Stimulated activated CD4-positive, alpha-beta T cell treated with anti-CD3 and anti-CD28 coated beads, Interleukin-1b, Interleukin-23, amount 100 ng/mL, for 4 hours (primary cell): ENCODE data around the gene G6PD.
A peak's percentile ranks its signal among the peaks of the same experiment; 100 is the strongest.

ENCODE experiments used
- DNase-seq, 2 donors: peaks; one replicate each; pipeline ENCODE4 v3.0.0-alpha.2; 2020; ENCODE audit warnings: low read depth in 2 of 2

The G6PD gene

GRCh38 chrX:154487518-154488290 lies 58.9 kb downstream of the G6PD start:
- DNase-seq, result no peak

DNA sequence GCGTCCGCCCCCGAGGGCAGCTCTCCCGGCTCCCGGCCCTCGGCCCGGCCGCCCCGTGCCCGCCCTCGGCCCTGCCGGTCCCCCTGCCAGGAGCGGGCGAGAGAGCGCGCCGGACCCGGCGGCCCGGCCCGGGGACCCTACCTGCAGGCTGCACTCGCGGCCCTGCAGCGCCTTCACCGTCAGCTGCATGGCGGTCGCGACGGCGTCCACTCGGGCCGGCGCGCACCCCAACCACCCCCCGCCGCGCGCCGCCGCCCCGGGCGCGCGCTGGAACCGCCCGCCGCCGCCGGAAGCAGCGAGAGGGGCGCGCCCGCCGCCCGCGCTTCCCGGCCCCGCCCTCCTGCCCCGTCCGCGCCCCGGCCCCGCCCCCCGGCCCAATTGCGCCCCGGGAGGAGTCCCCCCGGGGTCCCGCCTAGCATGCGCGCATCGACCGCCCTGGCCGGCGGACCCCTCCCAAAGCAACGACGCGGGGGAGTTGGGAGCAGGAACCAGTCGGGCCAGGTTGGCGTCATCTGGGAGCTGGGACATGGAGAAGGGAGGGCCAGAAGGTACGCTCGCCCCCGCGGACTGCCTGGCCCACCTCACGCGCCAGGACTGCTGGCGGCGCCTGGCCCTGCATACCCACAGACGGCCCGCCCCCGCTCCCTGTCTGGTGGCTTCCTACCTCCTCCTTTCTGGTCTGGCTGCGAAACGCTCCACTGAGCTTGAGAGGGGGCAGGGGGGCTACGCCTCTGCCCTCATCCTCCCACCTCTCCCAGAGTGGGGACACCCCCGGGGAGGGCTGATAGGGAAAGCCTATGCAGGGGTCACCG lies 60.0 kb downstream of the G6PD start, which contains the start of gene UBL4A:
UBL4A (minus strand) TSS at position 220 of the 812 bp plus-strand sequence; CDS start at position 189, 31 bp downstream.
- peak; percentile 29 to 57 for DNase-seq

- DNase-seq, result peak in 1 of 2 donors; percentile 22
Observed at GRCh38 chrX:154486052-154486395, 60.6 kb downstream of the G6PD start.

DNA sequence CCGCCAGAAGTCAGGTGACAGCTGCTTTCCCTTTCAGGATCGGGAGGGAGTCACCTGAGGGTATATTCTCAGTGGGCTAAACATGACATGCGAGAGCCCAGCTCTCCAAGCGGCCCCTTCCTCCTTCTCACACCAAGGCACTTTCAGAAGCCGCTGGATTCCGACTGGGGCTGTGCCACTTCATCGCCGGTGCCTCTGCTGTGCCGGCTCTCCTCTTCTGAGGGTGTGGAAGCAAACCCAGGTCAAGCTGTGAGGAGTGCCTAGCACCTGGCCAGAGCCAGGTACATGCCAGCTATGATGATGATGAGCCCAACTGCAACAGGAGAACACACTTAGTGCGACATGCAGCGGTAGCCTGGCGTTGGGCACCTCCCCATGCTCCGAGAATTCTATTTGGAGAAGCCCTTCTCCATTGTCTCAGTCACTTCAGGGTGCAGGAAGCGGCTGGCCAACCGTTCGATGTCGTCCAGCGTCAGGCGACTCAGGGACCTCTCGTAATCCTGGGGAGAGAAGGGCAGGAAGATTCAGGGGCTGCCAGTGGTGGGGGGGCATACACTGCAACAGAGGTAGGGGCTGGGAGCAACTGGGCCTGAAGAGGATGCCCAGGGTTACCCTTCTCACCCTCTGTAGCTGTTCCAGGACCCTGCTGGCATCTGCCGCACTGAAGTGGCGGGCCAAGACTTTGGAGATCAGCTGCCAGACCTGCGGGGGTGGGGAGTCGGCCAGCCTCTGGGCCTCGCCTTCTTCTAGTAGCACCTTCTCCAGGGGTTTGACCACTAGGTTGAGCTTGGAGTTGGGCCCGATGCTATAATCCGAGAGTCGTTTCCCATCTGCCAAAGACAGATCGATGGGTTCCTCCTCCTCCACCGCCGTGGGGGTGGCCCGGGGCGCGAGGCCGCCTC lies 61.2 kb downstream of the G6PD start:
- DNase-seq, result no peak

DNA sequence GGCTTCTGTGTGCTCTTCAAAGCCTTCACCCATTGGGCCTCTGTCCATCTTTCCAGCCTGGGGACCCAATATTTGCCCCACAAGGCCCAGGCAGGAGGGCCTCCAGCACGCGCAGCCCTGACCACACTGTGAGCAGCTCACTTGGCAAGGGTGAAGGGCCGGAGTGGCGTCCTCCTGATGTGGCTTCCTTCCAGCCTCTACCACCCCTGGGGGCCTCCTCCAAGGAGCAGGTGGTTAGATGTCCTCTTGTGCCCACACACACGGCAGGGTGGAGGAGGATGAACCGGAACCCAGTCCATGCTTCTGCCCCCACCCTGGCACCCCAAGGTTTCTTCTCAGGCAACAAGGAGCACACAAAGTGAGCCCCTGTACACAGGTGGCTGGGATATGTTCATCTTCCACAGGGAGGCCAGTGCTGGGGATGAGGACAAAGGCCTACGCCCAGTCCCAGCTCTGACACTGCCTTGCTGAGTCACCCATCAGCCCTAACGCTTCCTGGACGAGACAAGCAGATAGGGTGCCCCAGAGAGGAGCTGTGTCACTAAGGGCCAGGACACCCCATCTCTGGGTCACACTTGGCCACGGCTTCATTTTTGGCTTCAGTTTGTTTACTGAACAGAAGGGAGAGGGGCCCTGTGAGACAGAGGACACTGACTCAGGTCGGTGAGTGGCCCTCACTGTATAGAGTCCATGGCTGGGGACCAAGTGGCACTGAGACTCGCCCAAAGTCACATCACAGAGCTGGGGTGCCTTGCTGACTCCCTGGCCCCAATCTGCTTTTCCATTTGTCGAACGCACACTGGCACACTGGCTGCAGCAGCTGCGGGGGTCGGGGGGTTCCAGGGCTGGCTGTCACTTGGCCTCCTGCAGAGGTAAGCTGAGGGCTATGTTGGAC lies 62.1 kb downstream of the G6PD start:
- DNase-seq, result no peak

- no peak for DNase-seq
Observed at GRCh38 chrX:154483325-154483724, 63.3 kb downstream of the G6PD start.

- no peak for DNase-seq
Observed at GRCh38 chrX:154482786-154483185, 63.9 kb downstream of the G6PD start.

GRCh38 chrX:154481911-154482601 lies 64.6 kb downstream of the G6PD start:
- DNase-seq, result no peak
